HepG2 (cell line): ENCODE data around the gene C16orf87. TPM values are rescaled to one million over a fixed set of nuclear protein-coding genes. Genes with fewer than 3 reads are reported as not detected.
A peak's percentile ranks its signal among the peaks of the same experiment; 100 is the strongest.

Experiments used
- ATM ChIP-seq: fragments of 450-650 bp; IDR thresholded peaks from 2 replicates; pipeline ENCODE4 v1.7.1; 2017; ENCODE audit warnings: mild to moderate bottlenecking, borderline replicate concordance
- IKZF4 ChIP-seq: sonication (generic); formaldehyde crosslinking; IDR thresholded peaks from 2 replicates; pipeline ENCODE4 v1.5.1; 2020; ENCODE audit warnings: borderline replicate concordance, mild to moderate bottlenecking, low read depth, missing genetic modification reagents; ENCODE audit errors: not compliant biosample characterization
- MTERF4 ChIP-seq: sonication (generic); formaldehyde crosslinking; IDR thresholded peaks from 2 replicates; pipeline ENCODE4 v1.8.0; 2023; ENCODE audit warnings: mild to moderate bottlenecking, missing genetic modification reagents
- MXD1 ChIP-seq: sonication (generic); formaldehyde crosslinking; IDR thresholded peaks from 2 replicates; pipeline ENCODE4 v1.4.0; 2020; ENCODE audit warnings: mild to moderate bottlenecking, missing genetic modification reagents
- POLR2AphosphoS5 ChIP-seq: IDR thresholded peaks from 2 replicates; pipeline ENCODE4 v1.6.1; 2012; ENCODE audit warnings: low read depth, low read length
- REL ChIP-seq: sonication (generic); formaldehyde crosslinking; conservative IDR thresholded peaks from 2 replicates; pipeline ENCODE4 v1.8.0; 2022; ENCODE audit warnings: mild to moderate bottlenecking, missing genetic modification reagents, moderate library complexity
- RFXANK ChIP-seq: IDR thresholded peaks from 2 replicates; pipeline ENCODE4 v1.6.1; 2016
- SNAPC4 ChIP-seq: sonication (generic); formaldehyde crosslinking; IDR thresholded peaks from 2 replicates; pipeline ENCODE4 v1.4.0; 2020; ENCODE audit warnings: mild to moderate bottlenecking, missing genetic modification reagents
- SPEN ChIP-seq: sonication (generic); formaldehyde crosslinking; IDR thresholded peaks from 2 replicates; pipeline ENCODE4 v1.5.1; 2020; ENCODE audit warnings: low read depth, mild to moderate bottlenecking, missing genetic modification reagents
- SRY ChIP-seq: sonication (generic); formaldehyde crosslinking; IDR thresholded peaks from 2 replicates; pipeline ENCODE4 v1.8.0; 2022; ENCODE audit warnings: mild to moderate bottlenecking, missing genetic modification reagents
- ZFP91 ChIP-seq: sonication (generic); formaldehyde crosslinking; IDR thresholded peaks from 2 replicates; pipeline ENCODE4 v1.9.0; 2022; ENCODE audit warnings: missing genetic modification reagents, mild to moderate bottlenecking, borderline replicate concordance
- ZMYM2 ChIP-seq: sonication (generic); formaldehyde crosslinking; IDR thresholded peaks from 2 replicates; pipeline ENCODE4 v1.8.0; 2022; ENCODE audit warnings: mild to moderate bottlenecking, missing genetic modification reagents
- ZNF235 ChIP-seq: sonication (generic); formaldehyde crosslinking; IDR thresholded peaks from 2 replicates; pipeline ENCODE4 v1.8.1; 2023; ENCODE audit warnings: mild to moderate bottlenecking, missing genetic modification reagents, borderline replicate concordance
- ZNF512B ChIP-seq: sonication (generic); formaldehyde crosslinking; IDR thresholded peaks from 2 replicates; pipeline ENCODE4 v1.5.1; 2020; ENCODE audit warnings: missing genetic modification reagents, mild to moderate bottlenecking, borderline replicate concordance
- ZNF703 ChIP-seq: sonication (generic); formaldehyde crosslinking; IDR thresholded peaks from 2 replicates; pipeline ENCODE4 v1.5.1; 2020; ENCODE audit warnings: missing genetic modification reagents, mild to moderate bottlenecking, moderate library complexity, borderline replicate concordance
- ZNF747 ChIP-seq: sonication (generic); formaldehyde crosslinking; IDR thresholded peaks from 2 replicates; pipeline ENCODE4 v1.8.1; 2023; ENCODE audit warnings: missing genetic modification reagents, mild to moderate bottlenecking, borderline replicate concordance
- ZNF883 ChIP-seq: sonication (generic); formaldehyde crosslinking; IDR thresholded peaks from 2 replicates; pipeline ENCODE4 v1.5.1; 2020; ENCODE audit warnings: mild to moderate bottlenecking, missing genetic modification reagents; ENCODE audit errors: not compliant biosample characterization
- polyA plus RNA-seq, 8 experiments: library from polyadenylated mRNA; depleted of rRNA in 3 of 8; stranded (reverse) in 7 of 8; unstranded in 1 of 8; fragments of >200 nt; fragmentation: Illumina TruSeq in 4 of 8; extraction: Trizol in 4 of 8; gene quantifications; 2 replicates each; pipeline versions ENCODE4 v1.2.1 to v1.2.3, GENCODE V29; 2011 to 2016; ENCODE audit warnings: low read depth in 4 of 8, missing spikeins in 1 of 8, mixed read lengths in 1 of 8; ENCODE audit not compliant: insufficient read depth in 1 of 8
- total RNA-seq, 5 experiments: library from RNA; depleted of rRNA; stranded (reverse); fragments of >200 nt; fragmentation: Illumina TruSeq; extraction: Trizol; gene quantifications; 2 replicates each; pipeline ENCODE4 v1.2.3, GENCODE V29; 2016; ENCODE audit warnings: low read depth in 1 of 5

The C16orf87 gene
- total and polyA plus RNA-seq, 2 of the 13 experiments (the other 11 are each of a cell fraction or from before 2014, with no cell fraction given) = 8.6 to 19.5 TPM

- no peak for TF ChIP-seq ZNF512B (CRISPR knock-in tag)
- TF ChIP-seq SPEN (CRISPR knock-in tag) = 0 out of 2 replicates have a peak, but pooled peaks have one; percentile 6
- peak; percentile 77; the same call in 1 of the 2 replicates for TF ChIP-seq ZNF235 (CRISPR knock-in tag)
- 0 out of 2 replicates have a peak, but pooled peaks have one; percentile 5 for TF ChIP-seq ZNF747
- TF ChIP-seq ATM = no peak
- TF ChIP-seq ZFP91 (CRISPR knock-in tag) = peak; percentile 12; the same call in 1 of the 2 replicates
- no peak for TF ChIP-seq RFXANK
- TF ChIP-seq POLR2AphosphoS5 = no peak
- TF ChIP-seq ZMYM2 (CRISPR knock-in tag) = no peak
- TF ChIP-seq MXD1 (CRISPR knock-in tag) = 0 out of 2 replicates have a peak, but pooled peaks have one; percentile 42
- TF ChIP-seq MTERF4 (CRISPR knock-in tag) = no peak
- peak; percentile 75 for TF ChIP-seq ZNF883 (CRISPR knock-in tag)
- TF ChIP-seq REL (CRISPR knock-in tag) = no peak
- no peak for TF ChIP-seq IKZF4
- TF ChIP-seq ZNF703 (CRISPR knock-in tag) = 0 out of 2 replicates have a peak, but pooled peaks have one; percentile 32
- 0 out of 2 replicates have a peak, but pooled peaks have one; percentile 50 for TF ChIP-seq SNAPC4 (CRISPR knock-in tag)
- peak; percentile 42; the same call in 1 of the 2 replicates for TF ChIP-seq SRY (CRISPR knock-in tag)
Observed at GRCh38 chr16:46830417-46830901, 521 bp downstream of the C16orf87 start (continued).
